Endothelial cell (in vitro differentiated cells): ENCODE results near the gene PARP14. TPM values are rescaled to one million over a fixed set of nuclear protein-coding genes. Genes with fewer than 3 reads are reported as not detected.
A peak's percentile ranks its signal among the peaks of the same experiment; 100 is the strongest.
"Not testable (repeated sequence)": the region's sequence is repeated elsewhere in the genome, so short reads cannot be mapped to it uniquely, and the experiment has no call there.

Source experiments
- DNase-seq: peaks from one replicate; pipeline ENCODE4 v3.0.0; 2021; ENCODE audit warnings: low spot score
- H3K27ac Mint-ChIP-seq: one replicate; pipeline ENCODE4 v1.8.0; 2021; ENCODE audit warnings: mixed read lengths, inconsistent platforms; ENCODE audit not compliant: unreplicated experiment
- H3K27me3 Mint-ChIP-seq: one replicate; pipeline ENCODE4 v1.8.0; 2021; ENCODE audit warnings: mild to moderate bottlenecking, moderate library complexity, mixed read lengths, inconsistent platforms; ENCODE audit not compliant: unreplicated experiment
- H3K36me3 Mint-ChIP-seq: one replicate; pipeline ENCODE4 v1.8.0; 2021; ENCODE audit warnings: mild to moderate bottlenecking, low read depth, mixed read lengths, inconsistent platforms; ENCODE audit not compliant: unreplicated experiment
- H3K4me1 Mint-ChIP-seq: one replicate; pipeline ENCODE4 v1.8.0; 2021; ENCODE audit warnings: mild to moderate bottlenecking, mixed read lengths, inconsistent platforms; ENCODE audit not compliant: unreplicated experiment
- H3K4me3 Mint-ChIP-seq: one replicate; pipeline ENCODE4 v1.8.0; 2021; ENCODE audit warnings: mild to moderate bottlenecking, mixed read lengths, inconsistent platforms; ENCODE audit not compliant: unreplicated experiment
- H3K9me3 Mint-ChIP-seq: one replicate; pipeline ENCODE4 v1.8.0; 2021; ENCODE audit warnings: mixed read lengths, inconsistent platforms; ENCODE audit not compliant: unreplicated experiment
- CTCF ChIP-seq: fragments of 200-600 bp; sonication (generic); IDR thresholded peaks from one replicate; pipeline ENCODE4 v1.5.0; 2021; ENCODE audit warnings: antibody characterized with exemption; ENCODE audit not compliant: unreplicated experiment
- total RNA-seq: library from RNA; stranded (reverse); fragmentation: NEBNext Ultra II Directional; extraction: Animal tissue kit (Norgen Biotek cat#: 25700); gene quantifications from one replicate; pipeline ENCODE4 v1.2.1, GENCODE V29; 2021; ENCODE audit not compliant: unreplicated experiment

PARP14 gene
- total RNA-seq, 1 donor from 2014 or later = 41.9 TPM

GRCh38 chr3:122642935-122643334, 37.7 kb upstream of the PARP14 start:
- Mint-ChIP-seq H3K27me3 (no peaks in the 10 kb centered on the region), H3K36me3 (no peaks in the 10 kb centered on the region), H3K4me3 (no peak overlapping the region), H3K4me1 (peaks cover 14% of the 10 kb centered on the region), H3K9me3 (no peaks in the 10 kb centered on the region), H3K27ac (no peak overlapping the region)
- no peak for TF ChIP-seq CTCF
- no peak for DNase-seq

- Mint-ChIP-seq H3K4me1 (peaks cover 14% of the 10 kb centered on the region), H3K36me3 (no peaks in the 10 kb centered on the region), H3K27ac (no peak overlapping the region), H3K27me3 (no peaks in the 10 kb centered on the region), H3K4me3 (no peak overlapping the region), H3K9me3 (no peaks in the 10 kb centered on the region)
- TF ChIP-seq CTCF = no peak
- DNase-seq = no peak
Observed at GRCh38 chr3:122646146-122646988, 34.3 kb upstream of the PARP14 start.

GRCh38 chr3:122651233-122651907, 29.3 kb upstream of the PARP14 start:
- not testable (repeated sequence) for H3K4me1 Mint-ChIP-seq, H3K36me3 Mint-ChIP-seq, H3K27ac Mint-ChIP-seq, H3K27me3 Mint-ChIP-seq, DNase-seq, H3K9me3 Mint-ChIP-seq, H3K4me3 Mint-ChIP-seq

GRCh38 chr3:122651962-122652361, 28.7 kb upstream of the PARP14 start:
- not testable (repeated sequence) for DNase-seq, H3K27me3 Mint-ChIP-seq

GRCh38 chr3:122658336-122658735, 22.3 kb upstream of the PARP14 start:
- not testable (repeated sequence) for H3K27me3 Mint-ChIP-seq, H3K4me1 Mint-ChIP-seq, DNase-seq, H3K4me3 Mint-ChIP-seq, H3K27ac Mint-ChIP-seq, H3K36me3 Mint-ChIP-seq, H3K9me3 Mint-ChIP-seq

More at GRCh38 chr3:122651962-122652361, 28.7 kb upstream of the PARP14 start:
- not testable (repeated sequence) for H3K27ac Mint-ChIP-seq, H3K36me3 Mint-ChIP-seq, H3K4me1 Mint-ChIP-seq, H3K4me3 Mint-ChIP-seq, H3K9me3 Mint-ChIP-seq

- no peaks in the 10 kb centered on the region for H3K9me3 Mint-ChIP-seq
- DNase-seq = peak; percentile 42
- H3K27me3 Mint-ChIP-seq = peaks cover 7% of the 10 kb centered on the region
- H3K36me3 Mint-ChIP-seq = no peaks in the 10 kb centered on the region
- H3K4me1 Mint-ChIP-seq = no peaks in the 10 kb centered on the region
- TF ChIP-seq CTCF = no peak
- no peak overlapping the region for H3K27ac Mint-ChIP-seq
- H3K4me3 Mint-ChIP-seq = no peak overlapping the region
Observed at GRCh38 chr3:122660297-122660974, 20.2 kb upstream of the PARP14 start.
